ENCODE results near the gene CNTNAP5.

The CNTNAP5 gene

GRCh38 chr2:124080281-124081153, 55.4 kb downstream of the CNTNAP5 start:
- no peak for ATAC-seq
- TF ChIP-seq ISL1 (CRISPR knock-in tag; IDR thresholded peaks at IDR 0.05): no peak
- TF ChIP-seq ZFP30 (CRISPR knock-in tag; IDR thresholded peaks at IDR 0.05): no peak
- no peak for TF ChIP-seq CSDC2 (CRISPR knock-in tag; IDR thresholded peaks at IDR 0.05)
- TF ChIP-seq TCF4 (CRISPR knock-in tag; IDR thresholded peaks at IDR 0.05; ENCODE audit: borderline replicate concordance): no peak
- TF ChIP-seq CSRNP3 (CRISPR knock-in tag; IDR thresholded peaks at IDR 0.05): no peak
- TF ChIP-seq ZC3H10 (CRISPR knock-in tag; IDR thresholded peaks at IDR 0.05): no peak
- no peak for TF ChIP-seq BACH2 (CRISPR knock-in tag; IDR thresholded peaks at IDR 0.05; ENCODE audit: borderline replicate concordance)
- TF ChIP-seq GLIS3 (CRISPR knock-in tag; IDR thresholded peaks at IDR 0.05): no peak
- no peak for TF ChIP-seq ZNF70 (CRISPR knock-in tag; IDR thresholded peaks at IDR 0.05)
- TF ChIP-seq PPARA (CRISPR knock-in tag; IDR thresholded peaks at IDR 0.05; ENCODE audit: borderline replicate concordance): no peak
- TF ChIP-seq SNAI2 (CRISPR knock-in tag; IDR thresholded peaks at IDR 0.05): no peak
- no peak for TF ChIP-seq ARNTL (CRISPR knock-in tag; IDR thresholded peaks at IDR 0.05; ENCODE audit: borderline replicate concordance, low read depth)
- no peak for TF ChIP-seq TOX (CRISPR knock-in tag; IDR thresholded peaks at IDR 0.05; ENCODE audit: borderline replicate concordance)
- no peak for TF ChIP-seq CREB5 (CRISPR knock-in tag; IDR thresholded peaks at IDR 0.05; ENCODE audit: low read depth)
- no peak for TF ChIP-seq PATZ1 (CRISPR knock-in tag; IDR thresholded peaks at IDR 0.05; ENCODE audit: borderline replicate concordance)
- TF ChIP-seq ZNF8 (CRISPR knock-in tag; IDR thresholded peaks at IDR 0.05): no peak

GRCh38 chr2:124081154-124081716, 56.1 kb downstream of the CNTNAP5 start:
- ATAC-seq: no peak
- TF ChIP-seq ZNF565 (CRISPR knock-in tag; conservative IDR thresholded peaks at IDR 0.05; ENCODE audit: low read depth): no peak
- no peak for TF ChIP-seq TOX (CRISPR knock-in tag; IDR thresholded peaks at IDR 0.05; ENCODE audit: borderline replicate concordance)
- TF ChIP-seq POU6F1 (CRISPR knock-in tag; IDR thresholded peaks at IDR 0.05; ENCODE audit: borderline replicate concordance, low read depth): no peak
- no peak for TF ChIP-seq ARNTL (CRISPR knock-in tag; IDR thresholded peaks at IDR 0.05; ENCODE audit: borderline replicate concordance, low read depth)
- TF ChIP-seq RARB (CRISPR knock-in tag; IDR thresholded peaks at IDR 0.05): no peak
- no peak for TF ChIP-seq ZFP3 (CRISPR knock-in tag; IDR thresholded peaks at IDR 0.05)
- TF ChIP-seq CSDC2 (CRISPR knock-in tag; IDR thresholded peaks at IDR 0.05): no peak
- TF ChIP-seq TSHZ2 (CRISPR knock-in tag; IDR thresholded peaks at IDR 0.05): no peak
- no peak for TF ChIP-seq BACH2 (CRISPR knock-in tag; IDR thresholded peaks at IDR 0.05; ENCODE audit: borderline replicate concordance)
- no peak for TF ChIP-seq ZNF8 (CRISPR knock-in tag; IDR thresholded peaks at IDR 0.05)
- TF ChIP-seq ISL1 (CRISPR knock-in tag; IDR thresholded peaks at IDR 0.05): no peak
- no peak for TF ChIP-seq PATZ1 (CRISPR knock-in tag; IDR thresholded peaks at IDR 0.05; ENCODE audit: borderline replicate concordance)
- no peak for TF ChIP-seq ZC3H10 (CRISPR knock-in tag; IDR thresholded peaks at IDR 0.05)

Data from SK-N-SH treated with all-trans-retinoic acid at 6 μM for 48 hours (cell line).